ENCODE results near the gene MOSPD3.

Gene MOSPD3

DNA sequence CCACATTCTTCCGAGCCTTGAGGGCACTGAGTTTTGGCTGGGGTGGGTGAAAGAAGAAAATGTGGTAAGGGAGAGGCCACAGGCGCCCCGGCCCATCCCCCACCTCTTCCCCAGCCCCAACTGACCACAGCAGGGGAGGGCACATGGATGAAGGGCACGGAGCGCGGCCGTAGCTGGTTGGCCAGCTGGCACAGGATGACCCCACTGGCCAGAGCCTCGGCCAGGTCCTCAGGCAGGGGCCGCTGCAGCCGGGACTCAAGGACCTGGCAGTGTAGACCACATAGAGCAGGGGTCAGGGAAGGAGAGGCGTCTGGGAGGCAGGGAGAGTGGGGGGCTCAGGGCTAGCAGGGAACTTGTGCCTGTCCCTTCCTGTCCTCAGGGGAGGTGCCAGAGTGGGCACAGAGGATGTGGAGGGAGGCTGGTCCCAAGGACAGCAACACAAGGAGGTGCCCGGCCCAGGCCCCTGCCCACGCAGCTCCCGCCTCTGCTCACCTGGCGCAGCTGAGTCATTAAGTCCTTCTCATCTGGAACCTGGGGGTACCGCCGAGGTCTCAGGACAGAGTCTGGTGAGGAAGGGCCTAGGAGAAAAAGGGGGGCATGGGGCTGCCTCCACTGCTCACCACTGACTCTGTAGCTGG, 36.5 kb upstream of the MOSPD3 start:
- DNase-seq (ENCODE audit: low read depth): no peak

DNA sequence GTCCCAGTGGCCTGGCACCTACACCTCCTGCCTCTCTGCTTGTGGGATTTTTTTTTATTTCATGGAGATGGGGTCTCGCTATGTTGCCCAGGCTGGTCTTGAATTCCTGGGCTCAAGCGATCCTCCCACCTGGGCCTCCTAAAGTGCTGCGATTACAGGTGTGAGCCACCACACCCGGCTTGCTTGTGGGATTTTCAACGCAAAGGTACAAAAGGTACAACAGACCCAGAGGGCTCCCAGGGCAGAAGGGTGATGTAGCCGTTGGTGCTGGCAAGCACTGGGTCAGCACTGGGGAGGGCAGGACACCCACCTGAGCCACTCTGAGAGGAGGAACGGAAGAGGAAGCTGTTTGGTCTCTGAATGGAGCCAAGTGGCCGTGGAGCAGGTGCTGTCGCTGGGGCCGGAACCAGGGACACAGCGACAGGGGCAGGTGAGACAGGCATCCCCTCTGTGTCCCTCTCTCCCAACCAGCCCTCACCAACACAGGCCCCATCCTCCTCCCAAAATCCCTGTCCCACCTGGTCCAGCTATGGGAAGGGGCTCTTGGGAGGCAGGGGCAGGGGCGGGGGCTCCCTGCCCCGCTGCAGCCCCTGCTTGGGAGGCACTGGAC, 35.9 kb upstream of the MOSPD3 start:
- DNase-seq (ENCODE audit: low read depth): no peak

DNA sequence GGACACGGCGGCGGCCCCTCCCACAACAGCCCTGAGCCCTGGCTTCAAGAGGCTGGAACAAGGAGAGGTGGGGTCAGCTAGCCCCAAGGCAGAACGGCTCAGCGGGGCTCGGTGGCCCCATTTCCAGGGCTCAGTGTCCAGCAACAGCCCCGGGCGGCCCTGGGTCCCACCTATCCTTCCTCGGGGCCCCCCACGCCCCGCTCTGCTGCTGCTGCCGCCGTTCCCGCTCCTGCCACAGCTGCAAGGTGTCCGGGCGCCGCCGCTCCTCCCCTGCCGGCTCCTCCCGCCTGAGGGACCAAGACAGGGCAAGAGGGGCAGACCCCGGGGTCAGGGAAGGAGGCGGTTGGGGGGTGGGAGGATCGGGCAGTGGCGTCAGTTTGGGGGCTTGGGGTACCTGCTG, 35.2 kb upstream of the MOSPD3 start:
- no peak for DNase-seq (ENCODE audit: low read depth)

DNA sequence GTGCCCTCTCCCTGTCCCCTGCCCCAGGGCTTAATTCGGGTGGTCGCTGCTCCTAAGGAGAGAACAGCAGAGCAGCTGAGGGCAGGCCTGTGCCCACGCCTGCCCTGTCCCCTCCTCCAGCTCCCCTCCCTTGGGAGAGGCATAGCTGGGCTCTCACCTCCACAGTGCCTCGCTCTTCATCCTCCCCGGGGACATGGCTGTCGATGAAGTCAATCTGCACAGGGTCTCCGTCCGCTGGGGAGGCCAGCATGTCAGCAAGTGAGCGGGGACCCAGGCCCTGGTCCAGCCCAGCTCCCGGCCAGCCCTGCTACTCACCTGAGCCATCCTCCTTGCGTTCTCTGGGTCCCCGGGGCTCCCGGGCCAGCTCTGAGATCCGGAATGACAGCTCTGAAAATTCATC, 34.8 kb upstream of the MOSPD3 start:
- no peak for DNase-seq (ENCODE audit: low read depth)

DNA sequence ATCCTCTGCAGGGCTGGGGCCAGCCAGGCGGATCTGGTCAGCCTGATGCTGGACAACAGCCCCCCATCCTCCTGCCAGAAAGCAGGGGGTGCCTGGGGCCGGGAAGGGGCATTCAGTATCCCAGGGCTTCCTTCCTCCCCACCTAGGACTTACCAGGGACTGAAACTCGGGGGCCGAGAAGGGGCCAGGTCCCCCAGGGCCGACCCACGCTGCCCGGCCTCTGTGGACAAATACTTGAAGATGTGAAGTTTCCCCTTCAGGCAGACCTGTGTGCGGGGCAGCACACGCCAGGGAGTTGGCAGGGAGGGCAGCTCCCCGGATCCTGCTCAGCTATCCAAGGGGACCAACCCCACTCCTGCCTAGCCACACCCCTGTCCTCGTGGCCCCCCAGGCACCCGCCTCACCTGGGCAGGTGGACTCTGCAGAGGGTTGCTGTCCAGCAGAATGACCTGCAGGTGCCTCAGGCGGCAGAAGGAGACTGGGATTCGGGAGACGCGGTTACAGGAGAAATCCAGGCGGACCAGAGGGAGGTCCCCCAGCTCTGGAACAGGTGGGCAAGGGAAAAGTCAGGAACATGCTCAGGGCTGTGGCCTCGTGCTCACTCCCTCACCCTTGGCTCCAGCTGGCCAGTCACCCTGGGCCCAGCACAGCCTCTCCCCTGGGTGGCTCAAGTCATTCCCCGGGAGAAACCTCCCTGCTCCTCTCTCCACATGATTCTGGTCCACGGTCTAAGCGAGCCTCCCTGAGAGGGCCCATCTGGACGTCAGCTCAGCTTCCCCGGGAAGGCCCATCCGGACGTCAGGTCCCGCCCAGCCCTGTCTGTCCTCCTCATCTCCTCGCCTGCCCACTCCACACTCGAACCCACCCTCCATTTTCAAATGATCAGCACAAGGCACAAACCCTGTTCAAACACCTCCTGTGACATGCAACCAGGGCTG, 33.8 kb upstream of the MOSPD3 start:
- DNase-seq (ENCODE audit: low read depth): no peak

DNA sequence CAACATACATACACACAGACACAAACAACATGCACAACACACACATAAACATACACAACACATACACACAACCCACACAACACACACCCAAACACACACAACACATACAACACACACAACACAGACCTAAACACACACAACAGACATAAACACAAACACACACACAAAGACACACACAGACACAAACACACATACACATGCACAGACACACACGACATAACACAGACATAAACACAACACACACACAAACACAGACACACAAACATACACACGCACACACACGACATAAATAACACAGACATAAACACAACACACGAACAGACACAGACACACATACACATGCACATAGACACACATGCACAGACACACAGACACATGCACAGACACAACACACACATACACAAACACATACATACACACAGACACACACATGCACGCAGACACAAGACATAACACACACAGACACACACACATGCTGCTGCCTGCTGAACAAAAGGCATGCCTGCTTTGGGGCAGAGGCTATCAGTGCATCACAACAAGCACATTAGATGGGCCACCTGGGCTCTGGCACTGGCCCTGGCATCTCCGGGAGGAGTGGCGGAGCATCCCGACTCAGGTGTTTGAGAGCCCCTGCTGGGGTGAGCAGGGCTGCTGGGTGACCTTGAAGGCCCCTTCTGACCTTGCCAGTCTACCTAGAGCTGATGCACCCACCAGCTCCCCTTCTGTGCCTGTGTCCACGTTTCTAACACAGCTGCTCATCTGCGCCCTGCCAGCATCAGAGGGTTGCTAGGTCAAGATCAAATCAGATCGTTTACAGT, 31.7 kb upstream of the MOSPD3 start:
- DNase-seq (ENCODE audit: low read depth): no peak

DNA sequence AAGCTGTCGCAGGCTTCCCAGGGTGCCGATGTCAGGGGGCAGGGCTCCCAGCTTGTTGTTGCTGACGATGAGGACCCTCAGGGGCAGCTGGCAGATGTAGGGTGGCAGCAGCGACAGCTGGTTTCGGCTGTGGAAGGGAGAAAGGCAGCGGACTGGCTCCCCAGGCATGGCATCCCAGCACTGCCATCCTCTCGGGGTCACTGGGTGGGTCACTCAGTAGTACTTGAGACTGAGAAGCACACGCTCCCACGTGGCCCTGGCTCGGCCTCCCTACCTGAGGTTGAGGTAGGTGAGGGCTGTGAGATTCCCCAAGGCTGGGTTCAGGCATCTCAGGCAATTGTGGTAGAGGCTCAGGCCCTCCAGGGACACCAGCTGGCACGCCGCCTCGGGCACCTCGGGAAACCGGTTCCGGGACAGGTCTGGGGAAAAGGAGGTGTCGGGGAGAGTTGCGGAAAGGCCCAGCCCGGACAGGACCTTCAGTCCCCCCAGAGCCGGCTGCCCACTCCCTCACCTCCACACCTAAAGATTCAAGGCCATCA, 30.2 kb upstream of the MOSPD3 start:
- no peak for DNase-seq (ENCODE audit: low read depth)

DNA sequence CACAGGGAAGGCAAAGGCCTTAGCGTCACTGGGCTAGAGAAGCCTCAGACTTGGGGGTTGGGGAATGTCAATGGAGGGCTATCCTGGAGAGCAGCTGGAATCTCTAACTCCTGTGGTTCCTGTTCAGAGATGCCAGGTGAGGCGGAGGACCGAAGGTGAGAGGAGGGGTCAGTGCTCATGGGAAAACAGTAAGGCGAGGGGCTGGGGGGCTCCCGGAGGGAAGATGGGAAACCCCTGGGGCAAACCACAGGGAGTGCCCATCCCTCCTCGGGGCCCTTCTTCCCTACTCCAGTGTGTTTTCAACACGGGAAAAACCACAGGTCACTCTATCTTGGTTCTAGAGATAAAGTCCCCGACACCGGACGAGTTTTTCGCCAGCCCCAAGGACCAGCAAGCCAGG, 29.7 kb upstream of the MOSPD3 start:
- DNase-seq (ENCODE audit: low read depth): no peak

DNA sequence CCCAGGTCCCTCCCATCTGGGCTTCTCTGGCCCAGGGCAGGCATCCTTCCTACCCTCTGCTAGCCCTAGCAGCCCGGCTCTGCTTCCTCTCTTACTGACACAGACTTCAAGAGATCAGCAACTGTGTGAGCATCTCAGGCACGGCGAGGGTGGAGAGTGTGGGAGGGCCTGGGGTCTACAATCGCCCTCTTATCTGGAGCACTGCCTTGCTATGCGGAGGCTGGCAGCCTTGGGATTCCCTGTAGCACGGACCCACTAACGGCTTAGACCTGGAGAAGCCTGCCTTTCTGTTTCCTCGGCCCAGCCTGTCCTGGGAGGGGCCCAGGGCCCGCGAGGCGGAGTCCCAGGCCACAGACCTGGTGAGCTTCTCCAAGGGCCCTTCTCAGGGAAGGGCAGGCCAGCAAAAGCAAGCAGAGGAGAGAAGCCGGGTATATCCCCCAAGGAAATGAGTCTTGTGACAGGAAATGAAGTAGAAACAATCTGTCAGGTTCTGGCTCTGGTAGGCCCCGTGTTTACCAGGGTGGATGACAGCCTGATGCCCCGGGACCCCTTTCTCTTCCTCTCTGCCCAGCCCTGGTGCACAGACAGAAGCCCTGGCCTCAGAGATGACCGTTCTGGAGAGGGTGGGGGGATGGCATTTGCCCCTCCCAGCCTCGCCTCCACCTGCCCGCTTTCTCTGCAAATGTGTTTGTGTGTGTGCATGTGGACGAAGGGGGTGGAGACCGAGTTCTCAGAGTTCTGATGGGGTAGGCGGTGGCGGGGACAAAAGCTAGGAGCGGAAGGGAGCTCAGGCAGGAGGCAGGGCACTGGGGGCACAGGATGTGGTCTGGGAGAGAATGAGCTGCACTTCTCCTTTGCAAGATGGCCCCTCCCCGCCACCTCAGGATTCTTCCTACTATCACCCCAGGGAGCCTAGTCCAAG, 28.9 kb upstream of the MOSPD3 start:
- DNase-seq (ENCODE audit: low read depth): no peak

DNA sequence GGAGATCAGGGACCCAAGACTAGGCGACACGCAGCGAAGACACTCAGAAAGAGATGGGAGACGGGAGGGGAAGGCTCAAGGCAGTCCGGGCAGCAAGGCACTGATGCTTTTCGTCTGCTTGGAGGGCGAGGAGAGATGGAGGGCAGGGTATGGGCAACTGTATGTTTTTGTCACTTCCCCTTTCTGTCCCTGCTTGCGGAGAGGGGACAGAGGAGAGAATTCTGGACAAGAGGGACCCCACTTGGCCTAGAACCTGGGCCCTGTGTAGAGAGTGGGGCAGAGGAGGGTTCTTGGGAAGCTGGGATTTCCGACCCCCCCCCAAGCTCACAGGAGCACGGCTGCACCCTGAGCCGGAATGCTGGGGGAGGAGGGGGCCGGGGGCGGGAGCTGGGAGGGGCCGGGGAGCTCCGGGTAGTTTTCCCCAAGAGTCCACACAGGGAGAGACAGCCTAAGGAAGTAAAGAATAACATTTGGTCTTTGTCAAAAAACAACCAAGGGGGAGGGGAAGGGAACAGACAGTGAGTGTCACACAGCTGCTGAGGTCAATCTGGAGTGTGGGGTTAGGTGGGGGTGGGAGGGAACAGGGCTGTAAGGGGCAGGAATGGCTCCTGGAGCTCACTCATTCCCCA, 28.2 kb upstream of the MOSPD3 start:
- no peak for DNase-seq (ENCODE audit: low read depth)

DNA sequence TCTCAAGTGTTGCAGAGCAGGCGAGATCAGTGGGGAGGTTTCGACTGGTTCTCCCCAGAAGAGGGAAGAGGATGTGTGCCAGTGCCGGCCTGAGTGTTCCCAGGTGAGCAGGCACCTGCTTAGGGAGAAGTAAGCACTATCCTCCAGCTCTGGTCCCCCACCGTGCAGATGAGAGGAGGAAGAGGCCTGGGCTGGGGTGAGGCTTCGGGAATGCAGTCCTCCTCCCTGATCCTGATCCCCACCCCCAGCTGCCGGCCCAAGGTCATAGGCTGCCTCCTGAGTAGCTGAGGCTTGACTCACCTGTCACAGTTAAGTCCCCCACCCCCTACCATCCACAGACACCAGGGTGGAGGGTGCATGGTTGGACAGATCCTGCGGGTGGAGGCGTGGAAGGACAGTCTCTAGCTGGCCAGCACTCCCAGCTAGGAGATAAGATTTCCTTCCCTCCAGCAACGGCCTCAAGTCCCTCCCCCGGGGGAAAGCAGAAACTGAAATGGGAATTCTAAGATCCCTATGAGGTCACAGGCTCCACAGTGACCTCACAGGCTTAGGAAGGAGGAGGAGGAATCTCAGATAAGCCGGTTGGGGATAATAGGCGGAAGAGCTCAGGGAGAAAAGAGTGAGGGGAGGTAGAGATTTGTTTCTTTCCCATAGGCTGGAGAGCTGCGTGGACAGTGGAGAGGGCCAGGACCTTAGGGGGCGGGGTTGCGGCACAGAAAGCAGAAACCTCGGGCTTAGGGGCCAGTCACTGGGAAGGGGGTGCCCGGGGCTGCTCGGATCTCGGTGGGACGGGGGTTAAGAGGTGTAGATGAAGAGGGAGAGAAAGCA, 27.4 kb upstream of the MOSPD3 start:
- no peak for DNase-seq (ENCODE audit: low read depth)

DNA sequence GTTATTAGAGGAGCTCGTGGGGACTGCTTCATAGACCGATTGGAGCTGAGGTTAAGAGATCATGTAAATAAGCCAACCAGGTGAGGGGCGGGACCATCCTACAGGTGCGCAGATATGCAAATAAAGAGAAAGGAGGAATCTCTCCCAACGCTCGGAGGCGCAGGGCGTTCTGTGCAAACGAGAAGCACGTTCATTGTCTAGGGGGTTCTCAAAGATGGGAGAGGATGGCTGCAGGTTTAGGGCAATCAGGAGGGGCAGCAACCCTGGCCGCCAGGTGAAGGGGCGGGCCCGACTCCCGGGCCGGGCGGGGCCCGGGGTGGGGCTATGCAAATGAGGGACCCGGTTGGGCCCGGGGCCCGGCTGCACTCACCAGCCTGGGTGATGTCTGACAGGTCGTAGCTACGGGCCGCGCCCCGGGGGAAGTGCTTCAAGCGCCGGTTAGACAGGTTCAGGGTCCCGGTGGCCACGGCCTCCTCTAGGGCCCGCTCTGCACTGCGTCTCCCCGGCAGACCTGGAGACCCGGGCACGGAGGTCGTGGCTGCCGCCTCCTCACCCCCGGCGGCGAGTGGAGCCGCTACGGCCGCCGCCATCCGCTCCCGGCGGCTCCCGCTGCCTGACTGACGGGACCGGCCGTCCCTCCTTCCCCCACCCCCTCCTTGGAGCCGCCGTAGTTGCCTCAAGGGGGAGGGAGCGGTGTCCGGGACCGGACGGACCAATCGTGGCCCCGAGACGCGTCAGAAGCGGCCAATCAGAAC, 26.7 kb upstream of the MOSPD3 start, which contains the start of gene LRCH4:
TSS of gene LRCH4 (minus strand) at position 619 of the 755 bp plus-strand sequence. CDS start at position 590, 29 bp downstream.
- DNase-seq (ENCODE audit: low read depth): peak; percentile 36

DNA sequence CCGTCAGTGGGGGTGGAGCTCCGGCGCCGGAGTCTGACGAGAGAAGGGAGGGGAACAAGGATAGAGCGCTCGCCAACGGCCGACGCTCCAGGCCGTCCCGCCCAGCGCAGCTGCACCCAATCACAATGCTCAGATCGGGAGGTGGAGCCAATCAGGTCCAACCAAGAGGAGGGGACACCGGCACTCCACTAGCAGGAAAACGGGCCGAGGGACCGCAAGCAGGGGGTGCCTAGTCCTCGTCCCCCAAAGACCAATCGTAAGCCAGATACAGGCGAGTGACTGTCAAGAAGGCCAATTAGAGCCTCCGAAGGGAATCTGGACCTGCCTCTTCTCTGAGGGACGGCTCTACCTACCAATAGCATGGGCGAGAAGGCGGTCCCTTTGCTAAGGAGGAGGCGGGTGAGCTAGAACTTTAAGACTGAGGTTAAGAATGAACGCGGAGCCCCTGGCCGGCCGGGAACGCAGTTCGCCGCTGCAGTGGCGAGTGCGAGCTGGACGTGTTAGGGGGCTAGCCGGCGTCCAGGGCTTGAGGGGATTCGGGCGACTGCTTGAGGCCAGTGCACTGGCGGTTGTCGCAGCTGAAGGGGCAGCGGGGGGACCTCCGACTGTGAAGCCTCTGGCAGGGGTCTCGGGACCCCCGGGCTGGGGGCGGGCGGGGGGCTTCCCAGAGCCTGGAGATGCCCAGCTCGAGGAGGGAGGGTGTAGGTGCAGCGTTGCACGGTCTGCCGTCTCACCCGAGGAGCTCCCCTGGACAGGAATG, 25.9 kb upstream of the MOSPD3 start, which contains the start of gene FBXO24:
TSS of gene FBXO24 (plus strand) at position 63 of the 760 bp plus-strand sequence. CDS start at position 361, 298 bp downstream.
- DNase-seq (ENCODE audit: low read depth): peak; percentile 91

DNA sequence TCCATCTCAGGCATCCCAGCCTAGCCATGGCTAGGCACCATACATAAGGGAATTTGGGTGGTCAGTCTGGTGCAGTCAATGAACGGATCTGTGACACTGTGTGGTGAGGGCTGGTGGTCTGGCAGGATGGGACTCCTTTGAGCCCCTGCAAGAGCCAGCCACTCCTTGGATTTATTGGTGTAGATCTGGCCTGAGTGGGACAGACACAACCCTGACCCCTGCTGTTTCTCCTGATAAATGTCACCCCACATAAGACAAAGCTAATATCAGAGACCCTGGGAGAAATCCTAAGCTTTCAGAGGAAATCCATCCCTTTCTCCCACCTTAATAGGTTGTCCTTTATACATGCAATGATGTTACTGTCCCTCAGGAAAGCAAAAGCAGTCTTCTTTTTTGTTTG, 23.9 kb upstream of the MOSPD3 start:
- DNase-seq (ENCODE audit: low read depth): no peak

DNA sequence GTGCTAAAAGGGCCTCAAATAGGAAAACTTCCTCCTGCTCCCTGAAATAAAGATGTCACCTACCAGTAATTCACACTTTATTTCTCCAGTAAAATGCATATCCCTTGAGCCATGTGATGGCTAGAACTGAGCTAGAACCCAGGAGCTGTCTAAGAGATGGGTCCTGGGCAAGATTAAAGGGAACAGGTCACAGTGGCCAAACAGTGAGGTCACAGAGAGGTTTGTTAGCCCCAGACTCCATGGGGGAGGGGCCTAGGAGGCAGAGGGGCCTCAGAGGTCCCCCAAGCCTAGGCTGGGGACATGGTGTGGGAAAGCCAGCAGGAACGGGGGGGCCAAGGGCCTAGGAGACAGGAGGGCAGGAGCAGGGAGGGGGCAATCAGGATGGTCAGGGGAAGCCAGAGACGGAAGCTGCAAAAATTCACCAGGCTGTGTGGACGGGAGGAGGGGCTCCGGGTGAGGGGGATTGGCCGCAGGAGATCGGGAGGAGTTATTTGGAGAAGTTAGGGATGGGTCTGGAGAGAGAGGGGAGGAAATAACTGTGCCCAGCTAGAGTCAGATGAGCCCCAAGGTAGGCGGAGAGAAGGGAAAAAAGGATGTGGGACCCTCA, 22.9 kb upstream of the MOSPD3 start:
- no peak for DNase-seq (ENCODE audit: low read depth)

DNA sequence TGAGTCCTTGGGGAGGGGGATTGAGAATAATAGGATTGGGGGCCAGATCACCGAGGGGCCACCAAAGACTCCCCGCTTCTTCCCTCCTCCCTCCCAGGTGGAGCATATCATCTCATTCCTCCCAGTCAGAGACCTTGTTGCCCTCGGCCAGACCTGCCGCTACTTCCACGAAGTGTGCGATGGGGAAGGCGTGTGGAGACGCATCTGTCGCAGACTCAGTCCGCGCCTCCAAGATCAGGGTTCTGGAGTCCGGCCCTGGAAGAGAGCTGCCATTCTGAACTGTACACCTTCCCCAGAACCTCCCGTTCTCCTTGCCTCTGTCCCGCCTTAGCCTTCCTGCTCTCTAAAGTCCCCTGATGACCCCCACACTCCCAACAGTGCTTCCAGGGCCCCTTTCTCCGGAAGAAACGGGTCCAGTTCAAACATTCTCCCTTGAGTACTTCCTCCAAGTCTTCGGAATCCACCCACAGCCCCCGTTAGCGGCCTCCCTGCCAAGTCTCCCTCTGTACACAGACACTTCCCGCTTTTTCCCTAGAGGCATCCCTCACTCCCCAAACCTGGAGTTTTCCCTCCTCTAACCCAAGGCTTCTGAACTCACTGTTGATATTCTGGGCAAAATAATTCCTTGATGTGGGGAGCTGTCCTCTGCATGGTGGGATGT, 22.1 kb upstream of the MOSPD3 start:
- DNase-seq (ENCODE audit: low read depth): no peak

DNA sequence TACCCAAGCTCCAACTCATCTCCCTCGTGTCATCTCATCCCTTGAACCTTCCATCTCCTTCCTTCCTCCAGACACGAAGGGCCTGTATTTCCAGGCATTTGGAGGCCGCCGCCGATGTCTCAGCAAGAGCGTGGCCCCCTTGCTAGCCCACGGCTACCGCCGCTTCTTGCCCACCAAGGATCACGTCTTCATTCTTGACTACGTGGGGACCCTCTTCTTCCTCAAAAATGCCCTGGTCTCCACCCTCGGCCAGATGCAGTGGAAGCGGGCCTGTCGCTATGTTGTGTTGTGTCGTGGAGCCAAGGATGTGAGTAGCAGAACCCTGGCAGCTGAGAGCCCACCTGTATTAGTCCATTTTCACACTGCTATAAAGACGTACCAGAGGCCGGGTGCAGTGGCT, 20.7 kb upstream of the MOSPD3 start:
- no peak for DNase-seq (ENCODE audit: low read depth)
